LNCAP (cell line): Measurements from ENCODE around the gene FAM204A.

Source experiments
- CTCF ChIP-seq: fragments of 450-650 bp; IDR thresholded peaks from 2 replicates; pipeline ENCODE4 v1.5.1; 2017; ENCODE audit warnings: mild to moderate bottlenecking

FAM204A gene

GRCh38 chr10:118266098-118266748, 75.9 kb downstream of the FAM204A start:
- no peak for TF ChIP-seq CTCF

GRCh38 chr10:118264838-118265470, 77.2 kb downstream of the FAM204A start:
- no peak for TF ChIP-seq CTCF

- TF ChIP-seq CTCF = no peak
These were observed 77.9 kb downstream of the FAM204A start for GRCh38 chr10:118264252-118264651.

GRCh38 chr10:118262538-118262937, 79.6 kb downstream of the FAM204A start:
- no peak for TF ChIP-seq CTCF

- peak; percentile 89 for TF ChIP-seq CTCF
These were observed 82.7 kb downstream of the FAM204A start for GRCh38 chr10:118259288-118259906.

GRCh38 chr10:118258285-118258684, 83.8 kb downstream of the FAM204A start:
- TF ChIP-seq CTCF = no peak

- no peak for TF ChIP-seq CTCF
These were observed 85.1 kb downstream of the FAM204A start for GRCh38 chr10:118256825-118257570.
